OCI-LY7 (cell line): Measurements from ENCODE around the gene MAML3.

Experiments used
- EZH2phosphoT487 ChIP-seq: fragments of 200-600 bp; sonication (generic); IDR thresholded peaks from 2 replicates; pipeline ENCODE4 v1.6.1; 2018; ENCODE audit warnings: low read depth, borderline replicate concordance, mild to moderate bottlenecking, mixed run types, antibody characterized with exemption, low read length, moderate library complexity, mixed read lengths
- TF ChIP-seq, protein P1 (sequence below): fragments of 200-600 bp; sonication (generic); conservative IDR thresholded peaks from 2 replicates; pipeline ENCODE4 v1.5.1; 2014; ENCODE audit warnings: mild to moderate bottlenecking, antibody characterized with exemption, low read length, moderate library complexity, mixed read lengths

DNA sequence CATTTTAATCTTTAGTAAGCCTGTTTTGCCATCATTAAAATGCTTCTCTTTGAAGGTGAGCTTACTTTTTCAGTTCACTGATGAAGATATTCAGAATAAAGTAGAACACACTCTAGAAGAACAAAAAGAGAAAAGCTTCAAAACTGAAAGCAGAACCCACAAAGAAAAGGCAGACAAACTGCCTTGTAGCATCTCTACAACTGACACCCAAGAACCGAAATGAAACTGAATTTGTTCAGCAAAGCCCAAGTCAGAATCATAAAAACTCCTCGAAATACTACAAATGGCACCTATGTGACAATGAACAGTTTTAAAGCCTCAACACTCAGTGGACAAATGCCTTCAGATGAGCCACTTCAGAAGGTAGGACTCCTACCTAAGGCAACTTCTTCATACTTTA, 83.6 kb downstream of the MAML3 start:
- TF ChIP-seq, protein P1, sequence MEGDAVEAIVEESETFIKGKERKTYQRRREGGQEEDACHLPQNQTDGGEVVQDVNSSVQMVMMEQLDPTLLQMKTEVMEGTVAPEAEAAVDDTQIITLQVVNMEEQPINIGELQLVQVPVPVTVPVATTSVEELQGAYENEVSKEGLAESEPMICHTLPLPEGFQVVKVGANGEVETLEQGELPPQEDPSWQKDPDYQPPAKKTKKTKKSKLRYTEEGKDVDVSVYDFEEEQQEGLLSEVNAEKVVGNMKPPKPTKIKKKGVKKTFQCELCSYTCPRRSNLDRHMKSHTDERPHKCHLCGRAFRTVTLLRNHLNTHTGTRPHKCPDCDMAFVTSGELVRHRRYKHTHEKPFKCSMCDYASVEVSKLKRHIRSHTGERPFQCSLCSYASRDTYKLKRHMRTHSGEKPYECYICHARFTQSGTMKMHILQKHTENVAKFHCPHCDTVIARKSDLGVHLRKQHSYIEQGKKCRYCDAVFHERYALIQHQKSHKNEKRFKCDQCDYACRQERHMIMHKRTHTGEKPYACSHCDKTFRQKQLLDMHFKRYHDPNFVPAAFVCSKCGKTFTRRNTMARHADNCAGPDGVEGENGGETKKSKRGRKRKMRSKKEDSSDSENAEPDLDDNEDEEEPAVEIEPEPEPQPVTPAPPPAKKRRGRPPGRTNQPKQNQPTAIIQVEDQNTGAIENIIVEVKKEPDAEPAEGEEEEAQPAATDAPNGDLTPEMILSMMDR = no peak
- no peak for TF ChIP-seq EZH2phosphoT487
